Neural cell (in vitro differentiated cells): ENCODE results near the gene EPB41L2. TPM values are rescaled to one million over a fixed set of nuclear protein-coding genes. Genes with fewer than 3 reads are reported as not detected.

Experiments used
- H2AFZ ChIP-seq: fragments of 200-600, 300-800 bp; sonication (generic), shearing (Covaris generic); 2 replicates; pipeline ENCODE4 v1.6.0; 2014; ENCODE audit warnings: low read depth, mild to moderate bottlenecking, antibody characterized with exemption, low read length, moderate library complexity
- H3F3A ChIP-seq: fragments of 200-600 bp; shearing (Covaris generic); 2 replicates; pipeline ENCODE4 v1.6.1; 2016; ENCODE audit warnings: mild to moderate bottlenecking, moderate library complexity, mixed read lengths, antibody characterized with exemption, low read length; ENCODE audit not compliant: insufficient read depth, poor library complexity, severe bottlenecking
- H3K27ac ChIP-seq: fragments of 200-600, 300-800 bp; sonication (generic), shearing (Covaris generic); 2 replicates; pipeline ENCODE4 v1.5.1; 2014; ENCODE audit warnings: mild to moderate bottlenecking, low read length, moderate library complexity
- H3K27me3 ChIP-seq: fragments of 300-800, 200-600 bp; sonication (generic), shearing (Covaris generic); 2 replicates; pipeline ENCODE4 v1.6.0; 2014; ENCODE audit warnings: mild to moderate bottlenecking, low read depth, low read length, moderate library complexity; ENCODE audit not compliant: insufficient read depth
- H3K36me3 ChIP-seq: fragments of 300-800, 200-600 bp; sonication (generic), shearing (Covaris generic); 2 replicates; pipeline ENCODE4 v1.5.1; 2014; ENCODE audit warnings: mild to moderate bottlenecking, antibody characterized with exemption, low read length, moderate library complexity; ENCODE audit not compliant: insufficient read depth
- H3K4me2 ChIP-seq: fragments of 300-800, 200-600 bp; sonication (generic), shearing (Covaris generic); 2 replicates; pipeline ENCODE4 v1.6.0; 2014; ENCODE audit warnings: mild to moderate bottlenecking, low read length
- H3K4me3 ChIP-seq: fragments of 300-800, 200-600 bp; sonication (generic), shearing (Covaris generic); 2 replicates; pipeline ENCODE4 v1.5.1; 2014; ENCODE audit warnings: mild to moderate bottlenecking, low read length, moderate library complexity
- H3K79me2 ChIP-seq: fragments of 200-600 bp; shearing (Covaris generic); replicated peaks from 2 replicates; pipeline ENCODE4 v1.6.0; 2014; ENCODE audit warnings: mild to moderate bottlenecking, low read length, moderate library complexity; ENCODE audit not compliant: insufficient read depth
- H3K9ac ChIP-seq: fragments of 300-800, 200-600 bp; sonication (generic), shearing (Covaris generic); 2 replicates; pipeline ENCODE4 v1.6.1; 2016; ENCODE audit warnings: mild to moderate bottlenecking, low read length, mixed read lengths
- H3K9me2 ChIP-seq: fragments of 200-600 bp; shearing (Covaris generic); 2 replicates; pipeline ENCODE4 v1.6.1; 2016; ENCODE audit warnings: mild to moderate bottlenecking, low read length, mixed read lengths; ENCODE audit not compliant: insufficient read depth
- H3K9me3 ChIP-seq: fragments of 200-600, 300-800 bp; sonication (generic), shearing (Covaris generic); 2 replicates; pipeline ENCODE4 v1.6.1; 2016; ENCODE audit warnings: mild to moderate bottlenecking, mixed run types, low read length, moderate library complexity, mixed read lengths
- H4K20me1 ChIP-seq: fragments of 200-600 bp; shearing (Covaris generic); 2 replicates; pipeline ENCODE4 v1.6.1; 2016; ENCODE audit warnings: mild to moderate bottlenecking, mixed run types; ENCODE audit not compliant: insufficient read depth
- CTCF ChIP-seq: fragments of 450-650 bp; IDR thresholded peaks from 2 replicates; pipeline ENCODE4 v1.5.1; 2014; ENCODE audit warnings: antibody characterized with exemption, mild to moderate bottlenecking, moderate library complexity; ENCODE audit not compliant: poor library complexity, severe bottlenecking
- EP300 ChIP-seq: fragments of 450-650 bp; conservative IDR thresholded peaks from 2 replicates; pipeline ENCODE4 v1.6.1; 2014; ENCODE audit warnings: antibody characterized with exemption, mild to moderate bottlenecking, moderate library complexity; ENCODE audit not compliant: poor library complexity, severe bottlenecking
- EZH2 ChIP-seq: fragments of 200-600, 300-800 bp; shearing (Covaris generic), sonication (generic); IDR thresholded peaks from 2 replicates; pipeline ENCODE4 v1.6.1; 2014; ENCODE audit warnings: antibody characterized with exemption, low read length, borderline replicate concordance, mild to moderate bottlenecking; ENCODE audit not compliant: insufficient read depth, poor library complexity, severe bottlenecking
- MXI1 ChIP-seq: fragments of 450-650 bp; conservative IDR thresholded peaks from 2 replicates; pipeline ENCODE4 v1.6.1; 2014; ENCODE audit warnings: antibody characterized with exemption, mild to moderate bottlenecking; ENCODE audit not compliant: poor library complexity, severe bottlenecking
- POLR2AphosphoS5 ChIP-seq: IDR thresholded peaks from 2 replicates; pipeline ENCODE4 v1.6.1; 2012
- RAD21 ChIP-seq: fragments of 450-650 bp; conservative IDR thresholded peaks from 2 replicates; pipeline ENCODE4 v1.6.1; 2014; ENCODE audit warnings: antibody characterized with exemption, mild to moderate bottlenecking, moderate library complexity
- REST ChIP-seq: IDR thresholded peaks from 2 replicates; pipeline ENCODE4 v1.6.1; 2012; ENCODE audit warnings: borderline replicate concordance
- SMC3 ChIP-seq: fragments of 450-650 bp; conservative IDR thresholded peaks from 2 replicates; pipeline ENCODE4 v1.6.1; 2014; ENCODE audit warnings: antibody characterized with exemption, mild to moderate bottlenecking, moderate library complexity; ENCODE audit not compliant: poor library complexity
- TAF1 ChIP-seq: IDR thresholded peaks from 2 replicates; pipeline ENCODE4 v1.6.1; 2012; ENCODE audit warnings: low read depth
- polyA plus RNA-seq: library from polyadenylated mRNA; depleted of rRNA; stranded (reverse); fragments of >200 nt; gene quantifications from 2 replicates; pipeline ENCODE4 v1.2.3, GENCODE V29; 2014

The EPB41L2 gene
- polyA plus RNA-seq, 1 donor from 2014 or later, result 13.5 TPM

- Histone ChIP-seq H3K36me3 (no peaks in the 10 kb centered on the region), H3K4me3 (no peak overlapping the region), H3K9me3 (no peaks in the 10 kb centered on the region), H3F3A (no peaks in the 10 kb centered on the region), H3K27ac (no peak overlapping the region), H3K4me2 (no peak overlapping the region), H3K9me2 (no peaks in the 10 kb centered on the region), H3K79me2 (no peaks in the 10 kb centered on the region), H3K27me3 (no peaks in the 10 kb centered on the region), H2AFZ (no peak overlapping the region), H3K9ac (no peak overlapping the region), H4K20me1 (no peaks in the 10 kb centered on the region)
- no peak for TF ChIP-seq TAF1
- no peak for TF ChIP-seq RAD21
- TF ChIP-seq EP300, result no peak
- TF ChIP-seq SMC3, result no peak
- no peak for TF ChIP-seq EZH2
- TF ChIP-seq MXI1, result no peak
- no peak for TF ChIP-seq REST
- TF ChIP-seq POLR2AphosphoS5, result no peak
- TF ChIP-seq CTCF, result no peak
Observed at GRCh38 chr6:131073577-131073976, 10.5 kb upstream of the EPB41L2 start.

- H3K4me2 ChIP-seq, result no peak overlapping the region
- no peaks in the 10 kb centered on the region for H3K9me2 ChIP-seq
- no peaks in the 10 kb centered on the region for H3K27me3 ChIP-seq
- no peaks in the 10 kb centered on the region for H3K79me2 ChIP-seq
- no peak overlapping the region for H3K27ac ChIP-seq
- TF ChIP-seq RAD21 (no peak), REST (no peak), MXI1 (no peak), POLR2AphosphoS5 (no peak), TAF1 (no peak), EZH2 (no peak), SMC3 (no peak), EP300 (no peak), CTCF (no peak)
- no peak overlapping the region for H3K4me3 ChIP-seq
- H3K9ac ChIP-seq, result no peak overlapping the region
- H3K36me3 ChIP-seq, result no peaks in the 10 kb centered on the region
- H3K9me3 ChIP-seq, result no peaks in the 10 kb centered on the region
- no peak overlapping the region for H2AFZ ChIP-seq
- H4K20me1 ChIP-seq, result no peaks in the 10 kb centered on the region
- H3F3A ChIP-seq, result no peaks in the 10 kb centered on the region
Observed at GRCh38 chr6:131070061-131070460, 7.0 kb upstream of the EPB41L2 start.
